Activated CD4-positive, CD25-positive, alpha-beta regulatory T cell (primary cell): ENCODE data around the gene SLC17A9.

Experiments used
- DNase-seq, 4 experiments: peaks; one replicate each; lab custom pipeline; 2025; lab: John Stamatoyannopoulos, UW

SLC17A9 gene

GRCh38 chr20:62968378-62969178 lies 16.1 kb downstream of the SLC17A9 start:
- no peak for DNase-seq

- no peak for DNase-seq
Observed at GRCh38 chr20:62969179-62969760, 16.8 kb downstream of the SLC17A9 start.

GRCh38 chr20:62969939-62970306 lies 17.4 kb downstream of the SLC17A9 start:
- no peak for DNase-seq

GRCh38 chr20:62970307-62971210 lies 18.1 kb downstream of the SLC17A9 start:
- no peak for DNase-seq

GRCh38 chr20:62971211-62971949 lies 18.9 kb downstream of the SLC17A9 start:
- DNase-seq: no peak

- peak; percentile 60 to 79 (median 64) for DNase-seq
Observed at GRCh38 chr20:62971950-62972844, 19.7 kb downstream of the SLC17A9 start.

GRCh38 chr20:62972845-62973745 lies 20.6 kb downstream of the SLC17A9 start:
- no peak for DNase-seq

- no peak for DNase-seq
Observed at GRCh38 chr20:62975251-62975760, 22.8 kb downstream of the SLC17A9 start.

- DNase-seq: no peak
Observed at GRCh38 chr20:62975812-62976508, 23.5 kb downstream of the SLC17A9 start.

- DNase-seq: no peak
Observed at GRCh38 chr20:62976886-62977285, 24.4 kb downstream of the SLC17A9 start.

- peak; percentile 51 to 68 (median 60) for DNase-seq
Observed at GRCh38 chr20:62977613-62978560, 25.4 kb downstream of the SLC17A9 start.

- DNase-seq: no peak
Observed at GRCh38 chr20:62978561-62978943, 26.0 kb downstream of the SLC17A9 start.

GRCh38 chr20:62979310-62979709 lies 26.8 kb downstream of the SLC17A9 start:
- no peak for DNase-seq

GRCh38 chr20:62979876-62980373 lies 27.4 kb downstream of the SLC17A9 start:
- no peak for DNase-seq

- DNase-seq: no peak
Observed at GRCh38 chr20:62980380-62980960, 28.0 kb downstream of the SLC17A9 start.

- no peak for DNase-seq
Observed at GRCh38 chr20:62980970-62981369, 28.5 kb downstream of the SLC17A9 start.
